Fibroblast of villous mesenchyme (primary cell): Measurements from ENCODE around the gene MPZL3. TPM values are rescaled to one million over a fixed set of nuclear protein-coding genes. Genes with fewer than 3 reads are reported as not detected.

ENCODE experiments used
- DNase-seq: peaks from one replicate; pipeline ENCODE4 v3.0.0-alpha.2; 2010; ENCODE audit warnings: low read depth
- H3K4me3 ChIP-seq: 2 replicates; pipeline ENCODE4 v1.5.1; 2011; ENCODE audit warnings: low read depth, mild to moderate bottlenecking, low read length
- CTCF ChIP-seq: IDR thresholded peaks from 2 replicates; pipeline ENCODE4 v1.5.1; 2012; ENCODE audit warnings: low read depth, mild to moderate bottlenecking, low read length; ENCODE audit not compliant: insufficient read depth
- total RNA-seq: library from RNA; depleted of rRNA; stranded (reverse); fragments of >200 nt; gene quantifications from 2 replicates; pipeline ENCODE4 v1.2.3, GENCODE V29; 2012

MPZL3 gene
- total RNA-seq, 1 donor = 0.86 TPM

- DNase-seq = no peak
- H3K4me3 ChIP-seq = no peak overlapping the region
- no peak for TF ChIP-seq CTCF
Observed at GRCh38 chr11:118265954-118266353, 13.8 kb upstream of the MPZL3 start.

- no peak for DNase-seq
- H3K4me3 ChIP-seq = no peak overlapping the region
- no peak for TF ChIP-seq CTCF
Observed at GRCh38 chr11:118264569-118265465, 12.7 kb upstream of the MPZL3 start.

GRCh38 chr11:118263695-118264568 is 11.8 kb upstream of the MPZL3 start, which contains the start of gene MPZL2:
MPZL2 (minus strand) TSS chr11:118264297; CDS start chr11:118264153, 144 bp downstream.
- TF ChIP-seq CTCF = no peak
- DNase-seq = no peak
- peak within 1 kb of the TSS; percentile 22 for H3K4me3 ChIP-seq

- no peak for TF ChIP-seq CTCF
- no peak overlapping the region for H3K4me3 ChIP-seq
- DNase-seq = no peak
Observed at GRCh38 chr11:118263112-118263511, 10.9 kb upstream of the MPZL3 start.

GRCh38 chr11:118260353-118260752 is 8.2 kb upstream of the MPZL3 start:
- DNase-seq = no peak
- H3K4me3 ChIP-seq = no peak overlapping the region
- no peak for TF ChIP-seq CTCF

- DNase-seq = no peak
- no peak overlapping the region for H3K4me3 ChIP-seq
- no peak for TF ChIP-seq CTCF
Observed at GRCh38 chr11:118259138-118259537, 7.0 kb upstream of the MPZL3 start.
